Endothelial cell of umbilical vein (primary cell): Measurements from ENCODE around the gene CSAG3. TPM values are rescaled to one million over a fixed set of nuclear protein-coding genes. Genes with fewer than 3 reads are reported as not detected.

ENCODE experiments used
- BruUV-seq: library from RNA; stranded (reverse); fragments of 400-500 nt; replicated peaks from 2 replicates; lab custom pipeline; 2021; lab: Mats Ljungman, UMichigan
- CTCF ChIA-PET: fragments of 300-600, 350-600 bp; sonication (Branson Sonifier 250); formaldehyde crosslinking; loops from one replicate; lab custom pipeline; 2021; ENCODE audit warnings: antibody characterized with exemption, inconsistent platforms; lab: Charles Lee
- POLR2A ChIA-PET: fragments of 300-600, 350-600 bp; sonication (Branson Sonifier 250); formaldehyde crosslinking; loops from one replicate; lab custom pipeline; 2021; ENCODE audit warnings: antibody characterized with exemption, inconsistent platforms; lab: Charles Lee
- DNase-seq: peaks from one replicate; pipeline ENCODE4 v3.0.0-alpha.2; 2011; ENCODE audit warnings: low read depth, low spot score
- FAIRE-seq: peaks from 2 replicates; lab custom pipeline; 2011; peaks lifted over from hg19 to GRCh38; lab: Jason Lieb, UNC
- H2AFZ ChIP-seq: 2 replicates; pipeline ENCODE4 v1.6.0; 2012; ENCODE audit warnings: low read depth, low read length, control low read depth, inconsistent platforms
- H3K27ac ChIP-seq: 2 replicates; pipeline ENCODE4 v1.5.1; 2011; ENCODE audit warnings: low read depth, mild to moderate bottlenecking, control low read depth, low read length, moderate library complexity; ENCODE audit not compliant: insufficient read depth
- H3K27me3 ChIP-seq, 2 experiments: 2 replicates each; pipeline versions ENCODE4 v1.6.0 to v1.6.1; 2011; ENCODE audit warnings: low read length in 2 of 2, mixed read lengths in 1 of 2; ENCODE audit not compliant: control insufficient read depth in 2 of 2, insufficient read depth in 2 of 2
- H3K36me3 ChIP-seq, 2 experiments: 2 replicates in 1 of 2; 3 replicates in 1 of 2; pipeline ENCODE4 v1.5.1; 2011; ENCODE audit warnings: low read length in 2 of 2, mild to moderate bottlenecking in 1 of 2, moderate library complexity in 1 of 2; ENCODE audit not compliant: control insufficient read depth in 2 of 2, insufficient read depth in 2 of 2; ENCODE audit errors: extremely low read depth in 1 of 2
- H3K4me1 ChIP-seq: 3 replicates; pipeline ENCODE4 v1.5.1; 2011; ENCODE audit warnings: mild to moderate bottlenecking, low read length; ENCODE audit not compliant: control insufficient read depth, insufficient read depth; ENCODE audit errors: extremely low read depth
- H3K4me2 ChIP-seq: 2 replicates; pipeline ENCODE4 v1.6.1; 2011; ENCODE audit warnings: low read length, control low read depth, mixed read lengths; ENCODE audit not compliant: insufficient read depth
- H3K4me3 ChIP-seq, 3 experiments: fragments of 200-600 bp in 1 of 3; sonication (generic), shearing (Covaris generic) in 1 of 3; replicated peaks in 1 of 3; 2 replicates each; pipeline ENCODE4 v1.5.1; 2011 to 2016; ENCODE audit warnings: control low read depth in 3 of 3, low read length in 3 of 3, mild to moderate bottlenecking in 2 of 3, inconsistent platforms in 1 of 3, low read depth in 1 of 3, moderate library complexity in 1 of 3; ENCODE audit not compliant: insufficient read depth in 1 of 3
- H3K79me2 ChIP-seq: 2 replicates; pipeline ENCODE4 v1.6.0; 2012; ENCODE audit warnings: low read length, inconsistent platforms; ENCODE audit not compliant: control insufficient read depth, insufficient read depth
- H3K9ac ChIP-seq: replicated peaks from 2 replicates; pipeline ENCODE3; 2011; ENCODE audit warnings: low read length, control low read depth; ENCODE audit not compliant: insufficient read depth; ENCODE audit errors: extremely low read depth
- H3K9me1 ChIP-seq: replicated peaks from 3 replicates; pipeline ENCODE4 v1.6.0; 2011; ENCODE audit warnings: mild to moderate bottlenecking, low read length; ENCODE audit not compliant: control insufficient read depth, insufficient read depth; ENCODE audit errors: extremely low read depth
- H3K9me3 ChIP-seq: replicated peaks from 2 replicates; pipeline ENCODE4 v1.5.1; 2012; ENCODE audit warnings: low read length, inconsistent platforms; ENCODE audit not compliant: control insufficient read depth, insufficient read depth
- H4K20me1 ChIP-seq: replicated peaks from 2 replicates; pipeline ENCODE3; 2011; ENCODE audit warnings: mild to moderate bottlenecking, low read length; ENCODE audit not compliant: control insufficient read depth, insufficient read depth; ENCODE audit errors: extremely low read depth
- EZH2 ChIP-seq: IDR thresholded peaks from 2 replicates; pipeline ENCODE4 v1.6.1; 2012; ENCODE audit warnings: borderline replicate concordance, low read depth, mild to moderate bottlenecking, moderate library complexity, low read length, inconsistent platforms; ENCODE audit not compliant: severe bottlenecking
- FOS ChIP-seq: IDR thresholded peaks from 2 replicates; pipeline ENCODE4 v1.6.1; 2011; ENCODE audit warnings: mild to moderate bottlenecking, low read length, moderate library complexity, borderline replicate concordance; ENCODE audit not compliant: insufficient read depth
- GATA2 ChIP-seq: IDR thresholded peaks from 2 replicates; pipeline ENCODE4 v1.7.0; 2011; ENCODE audit warnings: low read depth, mild to moderate bottlenecking, moderate library complexity, mixed read lengths, low read length; ENCODE audit not compliant: insufficient read length, insufficient read depth
- JUN ChIP-seq: IDR thresholded peaks from 2 replicates; pipeline ENCODE4 v1.6.1; 2011; ENCODE audit warnings: borderline replicate concordance, low read depth; ENCODE audit not compliant: insufficient read length, insufficient read depth
- MYC ChIP-seq: IDR thresholded peaks from one replicate; pipeline ENCODE4 v1.6.1; 2011; ENCODE audit warnings: mild to moderate bottlenecking, low read depth, low read length
- POLR2A ChIP-seq: IDR thresholded peaks from 2 replicates; pipeline ENCODE4 v1.6.1; 2012; ENCODE audit warnings: low read depth, mild to moderate bottlenecking, control low read depth, low read length
- POLR2AphosphoS5 ChIP-seq: IDR thresholded peaks from 2 replicates; pipeline ENCODE4 v1.6.1; 2012; ENCODE audit warnings: low read depth, mild to moderate bottlenecking, control low read depth, low read length, moderate library complexity; ENCODE audit not compliant: insufficient read depth
- dilution Hi-C: fragments of 300-500 bp; cut with MboI; formaldehyde crosslinking; loops from one replicate; pipeline ENCODE4 v1.15.0; 2019; ENCODE audit warnings: low sequenced_read_pairs; ENCODE audit not compliant: extremely low pct_ligation_motif_present
- intact Hi-C: fragments of 100-400 bp; cut with micrococcal nuclease; formaldehyde crosslinking; loops from one replicate; pipeline ENCODE4 v1.10.0; 2022
- polyA plus RNA-seq, 4 experiments: library from polyadenylated mRNA; depleted of rRNA in 3 of 4; stranded (reverse) in 3 of 4; unstranded in 1 of 4; fragments of >200 nt; gene quantifications; 2 replicates each; pipeline versions ENCODE4 v1.2.1 to v1.2.3, GENCODE V29; 2011 to 2012; ENCODE audit warnings: missing spikeins in 1 of 4
- total RNA-seq: library from RNA; stranded (reverse); gene quantifications from 2 replicates; pipeline ENCODE4 v1.2.3, GENCODE V29; 2021
- TF ChIP-seq, protein P1 (sequence below), 2 donors: IDR thresholded peaks; 1 replicate in 1 of 2; 2 replicates in 1 of 2; pipeline ENCODE4 v1.5.1; 2011; ENCODE audit warnings: low read length in 2 of 2, mild to moderate bottlenecking in 2 of 2, moderate library complexity in 2 of 2, control low read depth in 1 of 2, inconsistent platforms in 1 of 2, low read depth in 1 of 2; ENCODE audit not compliant: insufficient read depth in 1 of 2; ENCODE audit errors: extremely low read depth in 1 of 2
- TF ChIP-seq, protein P2 (sequence below): IDR thresholded peaks from 2 replicates; pipeline ENCODE4 v1.6.1; 2011; ENCODE audit not compliant: insufficient read depth, insufficient read length

Gene CSAG3
- total and polyA plus RNA-seq, 2 donors (not counting 3 experiments of a cell fraction or from before 2014, with no cell fraction given) = not detected

DNA sequence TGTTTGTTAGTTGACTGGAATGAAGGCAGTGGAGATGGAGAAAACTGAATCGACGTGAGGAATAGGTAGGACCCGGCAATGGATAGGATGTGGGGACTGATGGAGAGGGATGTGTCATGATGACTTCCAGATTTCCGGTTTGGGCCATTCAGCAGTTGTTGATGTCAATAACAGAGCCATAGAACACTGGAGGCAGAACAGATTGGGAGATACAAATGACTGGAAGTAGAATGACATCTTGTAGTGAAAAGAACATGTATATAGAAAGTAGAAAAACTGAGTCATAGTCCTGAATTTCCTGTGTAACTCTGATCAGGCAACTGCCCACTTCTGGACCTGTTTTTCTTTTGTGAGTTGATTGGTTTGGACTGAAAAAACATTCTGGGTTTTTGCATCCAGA lies 47.0 kb downstream of the CSAG3 start:
- Histone ChIP-seq H3K27ac (no peak overlapping the region), H3K4me3 (no peak overlapping the region), H3K9me1 (no peaks in the 10 kb centered on the region), H3K4me2 (no peak overlapping the region), H3K9ac (no peak overlapping the region), H4K20me1 (no peaks in the 10 kb centered on the region), H3K27me3 (peaks cover 0 to 2% of the 10 kb centered on the region in 2 experiments), H2AFZ (no peak overlapping the region), H3K9me3 (no peaks in the 10 kb centered on the region), H3K4me1 (no peaks in the 10 kb centered on the region), H3K79me2 (no peaks in the 10 kb centered on the region), H3K36me3 (no peaks in the 10 kb centered on the region)
- ChIA-PET POLR2A (no interaction called here), CTCF (no interaction called here)
- TF ChIP-seq MYC (no peak), EZH2 (no peak), FOS (no peak), POLR2AphosphoS5 (no peak), POLR2A (no peak), JUN (no peak), GATA2 (no peak)
- TF ChIP-seq, protein P1, sequence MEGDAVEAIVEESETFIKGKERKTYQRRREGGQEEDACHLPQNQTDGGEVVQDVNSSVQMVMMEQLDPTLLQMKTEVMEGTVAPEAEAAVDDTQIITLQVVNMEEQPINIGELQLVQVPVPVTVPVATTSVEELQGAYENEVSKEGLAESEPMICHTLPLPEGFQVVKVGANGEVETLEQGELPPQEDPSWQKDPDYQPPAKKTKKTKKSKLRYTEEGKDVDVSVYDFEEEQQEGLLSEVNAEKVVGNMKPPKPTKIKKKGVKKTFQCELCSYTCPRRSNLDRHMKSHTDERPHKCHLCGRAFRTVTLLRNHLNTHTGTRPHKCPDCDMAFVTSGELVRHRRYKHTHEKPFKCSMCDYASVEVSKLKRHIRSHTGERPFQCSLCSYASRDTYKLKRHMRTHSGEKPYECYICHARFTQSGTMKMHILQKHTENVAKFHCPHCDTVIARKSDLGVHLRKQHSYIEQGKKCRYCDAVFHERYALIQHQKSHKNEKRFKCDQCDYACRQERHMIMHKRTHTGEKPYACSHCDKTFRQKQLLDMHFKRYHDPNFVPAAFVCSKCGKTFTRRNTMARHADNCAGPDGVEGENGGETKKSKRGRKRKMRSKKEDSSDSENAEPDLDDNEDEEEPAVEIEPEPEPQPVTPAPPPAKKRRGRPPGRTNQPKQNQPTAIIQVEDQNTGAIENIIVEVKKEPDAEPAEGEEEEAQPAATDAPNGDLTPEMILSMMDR (IDR thresholded peaks at IDR 0.05; ENCODE audit: extremely low read depth in 1 of 2, insufficient read depth in 1 of 2, low read depth in 1 of 2, low read length in 2 of 2) = no peak
- TF ChIP-seq, protein P2, sequence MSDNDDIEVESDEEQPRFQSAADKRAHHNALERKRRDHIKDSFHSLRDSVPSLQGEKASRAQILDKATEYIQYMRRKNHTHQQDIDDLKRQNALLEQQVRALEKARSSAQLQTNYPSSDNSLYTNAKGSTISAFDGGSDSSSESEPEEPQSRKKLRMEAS = no peak
- no peak for DNase-seq
- dilution Hi-C loops (no loop called here), intact Hi-C loops (no loop called here)
- peak; percentile 87 for FAIRE-seq
- BruUV-seq = no TSS peak

Other genes with a start within 250 kb of the CSAG3 start
- not detected in 2 replicates for gene GABRQ, start 121.3 kb upstream of the CSAG3 start, total RNA-seq
- 0.01 and 0.02 TPM in 2 replicates for gene GABRQ, start 121.3 kb upstream of the CSAG3 start, polyA plus RNA-seq
- not detected in 2 replicates for gene MAGEA3, start 60.4 kb upstream of the CSAG3 start, total RNA-seq
- not detected in 2 replicates for gene MAGEA3, start 60.4 kb upstream of the CSAG3 start, polyA plus RNA-seq
- not detected in 2 replicates for gene CSAG2, start 49.9 kb upstream of the CSAG3 start, total RNA-seq
- gene CSAG2, start 49.9 kb upstream of the CSAG3 start, polyA plus RNA-seq = not detected in 2 replicates
- not detected in 2 replicates for gene MAGEA2B, start 44.6 kb upstream of the CSAG3 start, total RNA-seq
- not detected in 2 replicates for gene MAGEA2B, start 44.6 kb upstream of the CSAG3 start, polyA plus RNA-seq
- not detected in 2 replicates for gene CSAG1, start 25.5 kb upstream of the CSAG3 start, total RNA-seq
- gene CSAG1, start 25.5 kb upstream of the CSAG3 start, polyA plus RNA-seq = not detected in 2 replicates
- gene MAGEA12, start 25.5 kb upstream of the CSAG3 start, total RNA-seq = not detected in 2 replicates
- gene MAGEA12, start 25.5 kb upstream of the CSAG3 start, polyA plus RNA-seq = not detected in 2 replicates
- gene MAGEA2, start 5.4 kb upstream of the CSAG3 start, total RNA-seq = not detected in 2 replicates
- gene MAGEA2, start 5.4 kb upstream of the CSAG3 start, polyA plus RNA-seq = not detected in 2 replicates
- not detected in 2 replicates for gene MAGEA6, start 10.5 kb downstream of the CSAG3 start, total RNA-seq
- gene MAGEA6, start 10.5 kb downstream of the CSAG3 start, polyA plus RNA-seq = not detected in 2 replicates
- 28.2 and 28.6 TPM in 2 replicates for gene CETN2, start 71.5 kb downstream of the CSAG3 start, total RNA-seq
- 15.1 and 15.4 TPM in 2 replicates for gene CETN2, start 71.5 kb downstream of the CSAG3 start, polyA plus RNA-seq
- 40.0 and 43.4 TPM in 2 replicates for gene NSDHL, start 71.8 kb downstream of the CSAG3 start, total RNA-seq
- gene NSDHL, start 71.8 kb downstream of the CSAG3 start, polyA plus RNA-seq = 43.7 and 44.5 TPM in 2 replicates
- gene ZNF185, start 138.8 kb downstream of the CSAG3 start, total RNA-seq = 19.7 and 31.6 TPM in 2 replicates
- gene ZNF185, start 138.8 kb downstream of the CSAG3 start, polyA plus RNA-seq = 15.5 and 18.7 TPM in 2 replicates
- not detected in 2 replicates for gene PNMA5, start 234.9 kb downstream of the CSAG3 start, total RNA-seq
- not detected in 2 replicates for gene PNMA5, start 234.9 kb downstream of the CSAG3 start, polyA plus RNA-seq